ENCODE results near the gene RELB. TPM values are rescaled to one million over a fixed set of nuclear protein-coding genes. Genes with fewer than 3 reads are reported as not detected.

RELB gene
- total RNA-seq, 1 donor from 2014 or later: 9.0 TPM

GRCh38 chr19:45011959-45012358 is 10.7 kb downstream of the RELB start:
- intact Hi-C loops (cut with DNase I): no loop called here
- DNase-seq (ENCODE audit: low spot score): no peak

- no peak for DNase-seq (ENCODE audit: low spot score)
- intact Hi-C loops (cut with DNase I): no loop called here
Observed at GRCh38 chr19:45016388-45017314, 15.4 kb downstream of the RELB start.

GRCh38 chr19:45019187-45019586 is 17.9 kb downstream of the RELB start:
- intact Hi-C loops (cut with DNase I): no loop called here
- no peak for DNase-seq (ENCODE audit: low spot score)

GRCh38 chr19:45020071-45020470 is 18.8 kb downstream of the RELB start:
- intact Hi-C loops (cut with DNase I): no loop called here

GRCh38 chr19:45021971-45022370 is 20.7 kb downstream of the RELB start:
- intact Hi-C loops (cut with DNase I): no loop called here
- no peak for DNase-seq (ENCODE audit: low spot score)

More at GRCh38 chr19:45020071-45020470, 18.8 kb downstream of the RELB start:
- DNase-seq (ENCODE audit: low spot score): no peak

GRCh38 chr19:45023048-45023447 is 21.8 kb downstream of the RELB start:
- no peak for DNase-seq (ENCODE audit: low spot score)
- intact Hi-C loops (cut with DNase I): no loop called here

GRCh38 chr19:45025264-45025663 is 24.0 kb downstream of the RELB start:
- DNase-seq (ENCODE audit: low spot score): no peak
- intact Hi-C loops (cut with DNase I): no loop called here

GRCh38 chr19:45027371-45027770 is 26.1 kb downstream of the RELB start:
- intact Hi-C loops (cut with DNase I): no loop called here

GRCh38 chr19:45030825-45031224 is 29.6 kb downstream of the RELB start:
- no peak for DNase-seq (ENCODE audit: low spot score)
- intact Hi-C loops (cut with DNase I): no loop called here

More at GRCh38 chr19:45027371-45027770, 26.1 kb downstream of the RELB start:
- no peak for DNase-seq (ENCODE audit: low spot score)

- DNase-seq (ENCODE audit: low spot score): no peak
- intact Hi-C loops (cut with DNase I): no loop called here
Observed at GRCh38 chr19:45032421-45032820, 31.2 kb downstream of the RELB start.

- DNase-seq (ENCODE audit: low spot score): no peak
- intact Hi-C loops (cut with DNase I): loop anchor here (5.0 kb wide), 1 partner anchor 42 kb away; the partner anchor contains the start of genes GEMIN7 and ZNF296
Observed at GRCh38 chr19:45035755-45036154, 34.5 kb downstream of the RELB start.

GRCh38 chr19:45037393-45038169 is 36.3 kb downstream of the RELB start:
- intact Hi-C loops (cut with DNase I): loop anchor here (2.0 to 5.0 kb wide), 2 partner anchors 37 to 40 kb away; partner anchors contain the start of genes GEMIN7, RELB and ZNF296

GRCh38 chr19:45038931-45039893 is 37.9 kb downstream of the RELB start, which contains the start of gene CLASRP:
Gene CLASRP, plus strand, starts transcription at chr19:45039045. Its CDS starts 1,168 bp downstream, at chr19:45040213.
- DNase-seq (ENCODE audit: low spot score): peak; percentile 97
- intact Hi-C loops (cut with DNase I): loop anchor here (2.0 to 5.0 kb wide), 2 partner anchors 38 kb away; partner anchors contain the start of genes GEMIN7, RELB and ZNF296

More at GRCh38 chr19:45037393-45038169, 36.3 kb downstream of the RELB start:
- no peak for DNase-seq (ENCODE audit: low spot score)

- DNase-seq (ENCODE audit: low spot score): no peak
- intact Hi-C loops (cut with DNase I): no loop called here
Observed at GRCh38 chr19:45040059-45040771, 39.0 kb downstream of the RELB start.

- intact Hi-C loops (cut with DNase I): no loop called here
- no peak for DNase-seq (ENCODE audit: low spot score)
Observed at GRCh38 chr19:45041125-45041524, 39.9 kb downstream of the RELB start.

GRCh38 chr19:45045671-45046353 is 44.5 kb downstream of the RELB start:
- DNase-seq (ENCODE audit: low spot score): no peak
- intact Hi-C loops (cut with DNase I): no loop called here

- intact Hi-C loops (cut with DNase I): no loop called here
- DNase-seq (ENCODE audit: low spot score): no peak
Observed at GRCh38 chr19:45046355-45046754, 45.1 kb downstream of the RELB start.

Data from cardiac septum (tissue), 1 donor.